ENCODE measurements around the gene PLCE1.

Gene PLCE1

GRCh38 chr10:94000638-94001415, 7.1 kb downstream of the PLCE1 start:
- no peak for FAIRE-seq
- DNase-seq (ENCODE audit: insufficient read length, low spot score): no peak
- TF ChIP-seq POLR2A (IDR thresholded peaks at IDR 0.05; ENCODE audit: low read depth, low read length): no peak

GRCh38 chr10:94001416-94001810, 7.7 kb downstream of the PLCE1 start:
- FAIRE-seq: no peak
- no peak for DNase-seq (ENCODE audit: insufficient read length, low spot score)
- no peak for TF ChIP-seq POLR2A (IDR thresholded peaks at IDR 0.05; ENCODE audit: low read depth, low read length)

GRCh38 chr10:94002156-94002555, 8.4 kb downstream of the PLCE1 start:
- no peak for FAIRE-seq
- DNase-seq (ENCODE audit: insufficient read length, low spot score): no peak
- TF ChIP-seq POLR2A (IDR thresholded peaks at IDR 0.05; ENCODE audit: low read depth, low read length): no peak

GRCh38 chr10:94003488-94003887, 9.8 kb downstream of the PLCE1 start:
- no peak for TF ChIP-seq POLR2A (IDR thresholded peaks at IDR 0.05; ENCODE audit: low read depth, low read length)
- FAIRE-seq (no peak), DNase-seq (ENCODE audit: insufficient read length, low spot score) (no peak)

GRCh38 chr10:94005050-94005449, 11.3 kb downstream of the PLCE1 start:
- DNase-seq (ENCODE audit: insufficient read length, low spot score) (no peak), FAIRE-seq (no peak)
- TF ChIP-seq POLR2A (IDR thresholded peaks at IDR 0.05; ENCODE audit: low read depth, low read length): no peak

GRCh38 chr10:94006591-94007550, 13.1 kb downstream of the PLCE1 start:
- no peak for DNase-seq (ENCODE audit: insufficient read length, low spot score)
- TF ChIP-seq POLR2A (IDR thresholded peaks at IDR 0.05; ENCODE audit: low read depth, low read length): no peak
- FAIRE-seq: peak; percentile 82

GRCh38 chr10:94008526-94008925, 14.8 kb downstream of the PLCE1 start:
- TF ChIP-seq POLR2A (IDR thresholded peaks at IDR 0.05; ENCODE audit: low read depth, low read length): no peak
- FAIRE-seq: no peak
- no peak for DNase-seq (ENCODE audit: insufficient read length, low spot score)

GRCh38 chr10:94010116-94010515, 16.4 kb downstream of the PLCE1 start:
- no peak for DNase-seq (ENCODE audit: insufficient read length, low spot score)
- FAIRE-seq: no peak
- TF ChIP-seq POLR2A (IDR thresholded peaks at IDR 0.05; ENCODE audit: low read depth, low read length): no peak

- no peak for TF ChIP-seq POLR2A (IDR thresholded peaks at IDR 0.05; ENCODE audit: low read depth, low read length)
- DNase-seq (ENCODE audit: insufficient read length, low spot score) (no peak), FAIRE-seq (no peak)
Observed at GRCh38 chr10:94010886-94011285, 17.2 kb downstream of the PLCE1 start.

- no peak for DNase-seq (ENCODE audit: insufficient read length, low spot score)
- no peak for TF ChIP-seq POLR2A (IDR thresholded peaks at IDR 0.05; ENCODE audit: low read depth, low read length)
- FAIRE-seq: no peak
Observed at GRCh38 chr10:94011296-94011695, 17.6 kb downstream of the PLCE1 start.

- FAIRE-seq (no peak), DNase-seq (ENCODE audit: insufficient read length, low spot score) (no peak)
- TF ChIP-seq POLR2A (IDR thresholded peaks at IDR 0.05; ENCODE audit: low read depth, low read length): no peak
Observed at GRCh38 chr10:94012834-94013233, 19.1 kb downstream of the PLCE1 start.

- no peak for TF ChIP-seq POLR2A (IDR thresholded peaks at IDR 0.05; ENCODE audit: low read depth, low read length)
- FAIRE-seq: no peak
Observed at GRCh38 chr10:94013331-94013760, 19.6 kb downstream of the PLCE1 start.

GRCh38 chr10:94014304-94014703, 20.6 kb downstream of the PLCE1 start:
- FAIRE-seq (no peak), DNase-seq (ENCODE audit: insufficient read length, low spot score) (no peak)
- no peak for TF ChIP-seq POLR2A (IDR thresholded peaks at IDR 0.05; ENCODE audit: low read depth, low read length)

More at GRCh38 chr10:94013331-94013760, 19.6 kb downstream of the PLCE1 start:
- no peak for DNase-seq (ENCODE audit: insufficient read length, low spot score)

Measured in H54 (cell line).